ENCODE measurements around the gene STBD1.

Gene STBD1

DNA sequence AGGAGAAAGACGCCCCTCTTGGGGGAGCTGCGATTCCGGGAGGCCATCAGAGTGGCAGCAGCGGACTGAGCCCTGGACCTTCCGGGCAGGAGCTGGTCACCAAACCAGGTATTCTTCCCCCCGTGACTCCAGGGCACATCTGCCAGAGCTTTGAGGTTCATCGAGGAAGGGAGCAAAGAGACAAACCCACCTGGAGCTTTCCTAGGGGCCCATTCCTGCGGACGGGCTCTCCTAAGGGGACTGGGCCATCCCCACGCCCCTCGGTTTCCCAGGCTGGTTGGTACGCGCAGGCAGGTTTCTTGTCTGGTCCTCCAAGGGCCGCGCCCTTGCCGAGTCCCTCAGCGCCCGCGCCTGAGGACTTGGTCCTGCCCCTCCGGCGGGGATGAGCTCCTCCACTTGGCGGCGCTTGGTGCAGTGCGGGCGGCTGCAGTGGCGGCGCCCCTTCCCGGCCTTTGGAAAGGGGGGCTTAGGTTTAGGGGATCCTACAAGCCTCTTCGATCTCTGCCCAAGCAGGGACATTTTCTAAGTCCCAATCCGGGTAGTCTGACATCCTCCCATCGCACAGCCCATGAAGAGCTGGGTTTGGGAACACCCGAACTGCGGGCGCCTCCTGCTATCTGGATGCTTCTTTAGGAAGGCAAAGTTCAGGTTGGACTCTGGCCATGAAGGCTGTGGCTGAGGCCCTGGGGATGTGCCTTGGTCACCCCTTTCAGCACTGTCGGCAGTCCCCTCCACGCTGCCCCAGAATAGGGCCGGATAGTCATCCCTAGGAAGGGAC is 538 bp downstream of the STBD1 start:
- no peak for TF ChIP-seq GLIS3 (CRISPR knock-in tag; IDR thresholded peaks at IDR 0.05)
- no peak for TF ChIP-seq PATZ1 (CRISPR knock-in tag; IDR thresholded peaks at IDR 0.05; ENCODE audit: borderline replicate concordance)
- no peak for TF ChIP-seq ARNTL (CRISPR knock-in tag; IDR thresholded peaks at IDR 0.05; ENCODE audit: borderline replicate concordance, low read depth)
- no peak for TF ChIP-seq CREB5 (CRISPR knock-in tag; IDR thresholded peaks at IDR 0.05; ENCODE audit: low read depth)
- TF ChIP-seq, protein P1, sequence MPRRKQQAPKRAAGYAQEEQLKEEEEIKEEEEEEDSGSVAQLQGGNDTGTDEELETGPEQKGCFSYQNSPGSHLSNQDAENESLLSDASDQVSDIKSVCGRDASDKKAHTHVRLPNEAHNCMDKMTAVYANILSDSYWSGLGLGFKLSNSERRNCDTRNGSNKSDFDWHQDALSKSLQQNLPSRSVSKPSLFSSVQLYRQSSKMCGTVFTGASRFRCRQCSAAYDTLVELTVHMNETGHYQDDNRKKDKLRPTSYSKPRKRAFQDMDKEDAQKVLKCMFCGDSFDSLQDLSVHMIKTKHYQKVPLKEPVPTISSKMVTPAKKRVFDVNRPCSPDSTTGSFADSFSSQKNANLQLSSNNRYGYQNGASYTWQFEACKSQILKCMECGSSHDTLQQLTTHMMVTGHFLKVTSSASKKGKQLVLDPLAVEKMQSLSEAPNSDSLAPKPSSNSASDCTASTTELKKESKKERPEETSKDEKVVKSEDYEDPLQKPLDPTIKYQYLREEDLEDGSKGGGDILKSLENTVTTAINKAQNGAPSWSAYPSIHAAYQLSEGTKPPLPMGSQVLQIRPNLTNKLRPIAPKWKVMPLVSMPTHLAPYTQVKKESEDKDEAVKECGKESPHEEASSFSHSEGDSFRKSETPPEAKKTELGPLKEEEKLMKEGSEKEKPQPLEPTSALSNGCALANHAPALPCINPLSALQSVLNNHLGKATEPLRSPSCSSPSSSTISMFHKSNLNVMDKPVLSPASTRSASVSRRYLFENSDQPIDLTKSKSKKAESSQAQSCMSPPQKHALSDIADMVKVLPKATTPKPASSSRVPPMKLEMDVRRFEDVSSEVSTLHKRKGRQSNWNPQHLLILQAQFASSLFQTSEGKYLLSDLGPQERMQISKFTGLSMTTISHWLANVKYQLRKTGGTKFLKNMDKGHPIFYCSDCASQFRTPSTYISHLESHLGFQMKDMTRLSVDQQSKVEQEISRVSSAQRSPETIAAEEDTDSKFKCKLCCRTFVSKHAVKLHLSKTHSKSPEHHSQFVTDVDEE (CRISPR knock-in tag; IDR thresholded peaks at IDR 0.05) = no peak
- no peak for TF ChIP-seq CSDC2 (CRISPR knock-in tag; IDR thresholded peaks at IDR 0.05)
- peak; percentile 79 for ATAC-seq

GRCh38 chr4:76307660-76308014 is 1.1 kb downstream of the STBD1 start:
- ATAC-seq = no peak
- TF ChIP-seq ISL1 (CRISPR knock-in tag; IDR thresholded peaks at IDR 0.05) (no peak), BACH2 (CRISPR knock-in tag; IDR thresholded peaks at IDR 0.05; ENCODE audit: borderline replicate concordance) (no peak), OSR1 (CRISPR knock-in tag; IDR thresholded peaks at IDR 0.05) (no peak), ARNTL (CRISPR knock-in tag; IDR thresholded peaks at IDR 0.05; ENCODE audit: borderline replicate concordance, low read depth) (no peak), ZFP3 (CRISPR knock-in tag; IDR thresholded peaks at IDR 0.05) (no peak), ZNF565 (CRISPR knock-in tag; conservative IDR thresholded peaks at IDR 0.05; ENCODE audit: low read depth) (no peak), ZFP30 (CRISPR knock-in tag; IDR thresholded peaks at IDR 0.05) (no peak), PATZ1 (CRISPR knock-in tag; IDR thresholded peaks at IDR 0.05; ENCODE audit: borderline replicate concordance) (no peak), TOX (CRISPR knock-in tag; IDR thresholded peaks at IDR 0.05; ENCODE audit: borderline replicate concordance) (no peak), PPARA (CRISPR knock-in tag; IDR thresholded peaks at IDR 0.05; ENCODE audit: borderline replicate concordance) (no peak)

- TF ChIP-seq ZC3H10 (CRISPR knock-in tag; IDR thresholded peaks at IDR 0.05) (no peak), ZFP30 (CRISPR knock-in tag; IDR thresholded peaks at IDR 0.05) (no peak), ZFP3 (CRISPR knock-in tag; IDR thresholded peaks at IDR 0.05) (no peak)
- TF ChIP-seq, protein P1 (CRISPR knock-in tag; IDR thresholded peaks at IDR 0.05) = no peak
- ATAC-seq = no peak
Observed at GRCh38 chr4:76308548-76308947, 2.0 kb downstream of the STBD1 start.

All from SK-N-SH treated with all-trans-retinoic acid at 6 μM for 48 hours (cell line).